Astrocyte of the cerebellum (primary cell): ENCODE results near the gene ADCY7.

ENCODE experiments used
- DNase-seq: peaks from one replicate; pipeline ENCODE4 v3.0.0-alpha.2; 2011; ENCODE audit warnings: low read depth
- H3K4me3 ChIP-seq: 2 replicates; pipeline ENCODE4 v1.5.1; 2011; ENCODE audit warnings: mild to moderate bottlenecking, low read depth, low read length, moderate library complexity
- CTCF ChIP-seq: IDR thresholded peaks from 2 replicates; pipeline ENCODE4 v1.5.1; 2012; ENCODE audit warnings: low read length, low read depth, moderate library complexity, mild to moderate bottlenecking; ENCODE audit errors: missing control alignments
- in situ Hi-C: cut with HindIII; loops from 2 replicates; pipeline ENCODE4 v1.10.0; 2017; ENCODE audit warnings: low sequenced_read_pairs

ADCY7 gene

GRCh38 chr16:50272111-50272571 lies 5.8 kb downstream of the ADCY7 start:
- no peak for DNase-seq
- no peak overlapping the region for H3K4me3 ChIP-seq
- TF ChIP-seq CTCF, result no peak
- in situ Hi-C loops, result no loop called here

GRCh38 chr16:50272687-50273381 lies 6.5 kb downstream of the ADCY7 start:
- DNase-seq, result no peak
- no peak overlapping the region for H3K4me3 ChIP-seq

GRCh38 chr16:50273382-50273690 lies 7.0 kb downstream of the ADCY7 start:
- DNase-seq, result no peak
- no peak overlapping the region for H3K4me3 ChIP-seq
- in situ Hi-C loops, result no loop called here
- no peak for TF ChIP-seq CTCF

More at GRCh38 chr16:50272687-50273381, 6.5 kb downstream of the ADCY7 start:
- in situ Hi-C loops, result no loop called here
- no peak for TF ChIP-seq CTCF

GRCh38 chr16:50273888-50274325 lies 7.6 kb downstream of the ADCY7 start:
- H3K4me3 ChIP-seq, result no peak overlapping the region
- in situ Hi-C loops, result no loop called here
- TF ChIP-seq CTCF, result no peak
- no peak for DNase-seq

GRCh38 chr16:50274326-50275097 lies 8.2 kb downstream of the ADCY7 start:
- no peak overlapping the region for H3K4me3 ChIP-seq
- TF ChIP-seq CTCF, result no peak
- in situ Hi-C loops, result no loop called here
- DNase-seq, result no peak

- DNase-seq, result no peak
- TF ChIP-seq CTCF, result no peak
- H3K4me3 ChIP-seq, result no peak overlapping the region
- in situ Hi-C loops, result no loop called here
Observed at GRCh38 chr16:50275098-50275415, 8.7 kb downstream of the ADCY7 start.
